Liver (tissue), 9 donors: ENCODE results near the gene CES4A. TPM values are rescaled to one million over a fixed set of nuclear protein-coding genes. Genes with fewer than 3 reads are reported as not detected.

Experiments
- DNase-seq: peaks from one replicate; pipeline ENCODE4 v3.0.0-alpha.2; 2017; ENCODE audit warnings: low spot score
- H3K27ac ChIP-seq, 2 donors: one replicate each; pipeline ENCODE4 v1.7.0; 2013; ENCODE audit warnings: inconsistent platforms in 2 of 2, low read length in 2 of 2, control low read depth in 1 of 2, low read depth in 1 of 2, mild to moderate bottlenecking in 1 of 2
- H3K27me3 ChIP-seq, 4 donors: one replicate each; pipeline versions ENCODE4 v1.6.1 to v1.7.0; 2013; ENCODE audit warnings: low read length in 3 of 4, inconsistent platforms in 1 of 4, mild to moderate bottlenecking in 1 of 4, moderate library complexity in 1 of 4; ENCODE audit not compliant: control insufficient read depth in 4 of 4, insufficient read depth in 4 of 4
- H3K36me3 ChIP-seq, 4 donors: one replicate each; pipeline versions ENCODE4 v1.6.1 to v1.7.0; 2013; ENCODE audit warnings: low read length in 3 of 4, mild to moderate bottlenecking in 3 of 4, low read depth in 1 of 4, moderate library complexity in 1 of 4; ENCODE audit not compliant: control insufficient read depth in 4 of 4, insufficient read depth in 3 of 4
- H3K4me1 ChIP-seq, 4 donors: one replicate each; pipeline versions ENCODE4 v1.6.1 to v1.7.0; 2013; ENCODE audit warnings: low read length in 3 of 4, mild to moderate bottlenecking in 3 of 4, moderate library complexity in 1 of 4; ENCODE audit not compliant: control insufficient read depth in 4 of 4, insufficient read depth in 4 of 4
- H3K4me3 ChIP-seq, 3 donors: one replicate each; pipeline versions ENCODE4 v1.6.1 to v1.7.0; 2013; ENCODE audit warnings: low read length in 3 of 3, control low read depth in 1 of 3, low read depth in 1 of 3, mild to moderate bottlenecking in 1 of 3
- H3K9ac ChIP-seq, 2 donors: one replicate each; pipeline ENCODE4 v1.7.0; 2013; ENCODE audit warnings: low read length in 2 of 2, mild to moderate bottlenecking in 2 of 2, moderate library complexity in 2 of 2, control low read depth in 1 of 2, low read depth in 1 of 2
- H3K9me3 ChIP-seq, 4 donors: one replicate each; pipeline versions ENCODE4 v1.6.1 to v1.7.0; 2013; ENCODE audit warnings: low read length in 3 of 4; ENCODE audit not compliant: control insufficient read depth in 4 of 4
- ATF3 ChIP-seq: IDR thresholded peaks from 2 replicates; pipeline ENCODE4 v1.6.1; 2016; ENCODE audit warnings: antibody characterized with exemption
- EGR1 ChIP-seq, 2 donors: IDR thresholded peaks; 2 replicates each; pipeline ENCODE4 v1.6.1; 2016 to 2018; ENCODE audit warnings: antibody characterized with exemption in 2 of 2, low read depth in 2 of 2
- FOXA2 ChIP-seq: IDR thresholded peaks from 2 replicates; pipeline ENCODE4 v1.6.1; 2016; ENCODE audit warnings: antibody characterized with exemption
- GABPA ChIP-seq, 2 donors: IDR thresholded peaks in 1 of 2; conservative IDR thresholded peaks in 1 of 2; 2 replicates each; pipeline ENCODE4 v1.6.1; 2016; ENCODE audit warnings: antibody characterized with exemption in 2 of 2, mild to moderate bottlenecking in 1 of 2, moderate library complexity in 1 of 2
- HNF4A ChIP-seq, 2 donors: conservative IDR thresholded peaks; 2 replicates each; pipeline ENCODE4 v1.6.1; 2016; ENCODE audit warnings: antibody characterized with exemption in 2 of 2, mild to moderate bottlenecking in 2 of 2
- HNF4G ChIP-seq: IDR thresholded peaks from 2 replicates; pipeline ENCODE4 v1.6.1; 2016; ENCODE audit warnings: antibody characterized with exemption
- JUND ChIP-seq, 2 donors: IDR thresholded peaks; 2 replicates each; pipeline ENCODE4 v1.6.1; 2016; ENCODE audit warnings: antibody characterized with exemption in 2 of 2
- MAX ChIP-seq: IDR thresholded peaks from 2 replicates; pipeline ENCODE4 v1.6.1; 2016; ENCODE audit warnings: antibody characterized with exemption
- NR2F2 ChIP-seq: IDR thresholded peaks from 2 replicates; pipeline ENCODE4 v1.6.1; 2016; ENCODE audit warnings: antibody characterized with exemption
- RAD21 ChIP-seq, 2 donors: IDR thresholded peaks; 2 replicates each; pipeline ENCODE4 v1.6.1; 2016; ENCODE audit warnings: antibody characterized with exemption in 2 of 2, mild to moderate bottlenecking in 2 of 2
- RXRA ChIP-seq, 2 donors: IDR thresholded peaks; 2 replicates each; pipeline ENCODE4 v1.6.1; 2017 to 2018; ENCODE audit warnings: antibody characterized with exemption in 2 of 2, mild to moderate bottlenecking in 1 of 2
- SP1 ChIP-seq: IDR thresholded peaks from 2 replicates; pipeline ENCODE4 v1.6.1; 2018; ENCODE audit warnings: antibody characterized with exemption, mild to moderate bottlenecking
- TAF1 ChIP-seq: conservative IDR thresholded peaks from 2 replicates; pipeline ENCODE4 v1.6.1; 2016; ENCODE audit warnings: antibody characterized with exemption, mild to moderate bottlenecking
- YY1 ChIP-seq: IDR thresholded peaks from 2 replicates; pipeline ENCODE4 v1.6.1; 2016; ENCODE audit warnings: antibody characterized with exemption, mild to moderate bottlenecking
- ZBTB33 ChIP-seq: IDR thresholded peaks from 2 replicates; pipeline ENCODE4 v1.6.1; 2016; ENCODE audit warnings: antibody characterized with exemption
- WGBS: extraction: QIAGEN DNeasy Blood & Tissue Kit; methylation state at CpG from one replicate; pipeline ENCODE4 v1.1.7; 2013; 5-methylcytosine and 5-hydroxymethylcytosine counted together
- polyA plus RNA-seq, 2 donors: library from polyadenylated mRNA; stranded (reverse) in 1 of 2; unstranded in 1 of 2; fragments of 200-250 nt in 1 of 2; fragments of >200 nt in 1 of 2; fragmentation: Nextera tagmentation in 1 of 2; extraction: Ambion mirVana in 1 of 2; gene quantifications; one replicate each; pipeline versions ENCODE4 v1.2.1 to v1.2.3, GENCODE V29; 2013 to 2015
- total RNA-seq, 2 donors: library from RNA; depleted of rRNA; stranded (reverse); fragments of >200 nt; gene quantifications; one replicate each; pipeline ENCODE4 v1.2.3, GENCODE V29; 2014
- TF ChIP-seq, protein P1 (sequence below): IDR thresholded peaks from 2 replicates; pipeline ENCODE4 v1.6.1; 2016; ENCODE audit warnings: antibody characterized with exemption, mild to moderate bottlenecking
- TF ChIP-seq, protein P2 (sequence below): fragments of 150-350 bp; IDR thresholded peaks from 2 replicates; pipeline ENCODE4 v1.5.1; 2017; ENCODE audit warnings: improper control_type of control experiment, low read depth, low read length; ENCODE audit not compliant: missing input control
- donor health status: healthy.
- donor health status: healthy.
- donor health status: healthy.
- donor health status: healthy.
- donor health status: healthy.

CES4A gene
- total and polyA plus RNA-seq, 4 donors = 1.6 to 20.5 (median 11.3) TPM

GRCh38 chr16:66959704-66960161 is 28.7 kb upstream of the CES4A start:
- Histone ChIP-seq H3K36me3 (no peaks in the 10 kb centered on the region), H3K27ac (no peak overlapping the region), H3K4me3 (no peak overlapping the region), H3K9ac (no peak overlapping the region), H3K27me3 (no peaks in the 10 kb centered on the region), H3K9me3 (no peaks in the 10 kb centered on the region), H3K4me1 (peaks cover 17 to 57% (median 47%) of the 10 kb centered on the region in 4 donors)
- no peak for DNase-seq
- no peak for TF ChIP-seq ATF3
- TF ChIP-seq YY1 = no peak
- no peak for TF ChIP-seq GABPA (IDR thresholded peaks at IDR 0.05 in 1 of 2, conservative IDR thresholded peaks at IDR 0.05 in 1 of 2)
- TF ChIP-seq MAX = no peak
- no peak for TF ChIP-seq HNF4G
- no peak for TF ChIP-seq NR2F2
- TF ChIP-seq, protein P1, sequence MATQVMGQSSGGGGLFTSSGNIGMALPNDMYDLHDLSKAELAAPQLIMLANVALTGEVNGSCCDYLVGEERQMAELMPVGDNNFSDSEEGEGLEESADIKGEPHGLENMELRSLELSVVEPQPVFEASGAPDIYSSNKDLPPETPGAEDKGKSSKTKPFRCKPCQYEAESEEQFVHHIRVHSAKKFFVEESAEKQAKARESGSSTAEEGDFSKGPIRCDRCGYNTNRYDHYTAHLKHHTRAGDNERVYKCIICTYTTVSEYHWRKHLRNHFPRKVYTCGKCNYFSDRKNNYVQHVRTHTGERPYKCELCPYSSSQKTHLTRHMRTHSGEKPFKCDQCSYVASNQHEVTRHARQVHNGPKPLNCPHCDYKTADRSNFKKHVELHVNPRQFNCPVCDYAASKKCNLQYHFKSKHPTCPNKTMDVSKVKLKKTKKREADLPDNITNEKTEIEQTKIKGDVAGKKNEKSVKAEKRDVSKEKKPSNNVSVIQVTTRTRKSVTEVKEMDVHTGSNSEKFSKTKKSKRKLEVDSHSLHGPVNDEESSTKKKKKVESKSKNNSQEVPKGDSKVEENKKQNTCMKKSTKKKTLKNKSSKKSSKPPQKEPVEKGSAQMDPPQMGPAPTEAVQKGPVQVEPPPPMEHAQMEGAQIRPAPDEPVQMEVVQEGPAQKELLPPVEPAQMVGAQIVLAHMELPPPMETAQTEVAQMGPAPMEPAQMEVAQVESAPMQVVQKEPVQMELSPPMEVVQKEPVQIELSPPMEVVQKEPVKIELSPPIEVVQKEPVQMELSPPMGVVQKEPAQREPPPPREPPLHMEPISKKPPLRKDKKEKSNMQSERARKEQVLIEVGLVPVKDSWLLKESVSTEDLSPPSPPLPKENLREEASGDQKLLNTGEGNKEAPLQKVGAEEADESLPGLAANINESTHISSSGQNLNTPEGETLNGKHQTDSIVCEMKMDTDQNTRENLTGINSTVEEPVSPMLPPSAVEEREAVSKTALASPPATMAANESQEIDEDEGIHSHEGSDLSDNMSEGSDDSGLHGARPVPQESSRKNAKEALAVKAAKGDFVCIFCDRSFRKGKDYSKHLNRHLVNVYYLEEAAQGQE = no peak
- TF ChIP-seq EGR1 (IDR thresholded peaks at IDR 0.05; ENCODE audit: low read depth in 2 of 2) = no peak
- TF ChIP-seq TAF1 = no peak
- no peak for TF ChIP-seq FOXA2
- TF ChIP-seq HNF4A (conservative IDR thresholded peaks at IDR 0.05) = no peak
- no peak for TF ChIP-seq JUND (IDR thresholded peaks at IDR 0.05)
- TF ChIP-seq RXRA (IDR thresholded peaks at IDR 0.05) = no peak
- TF ChIP-seq RAD21 (IDR thresholded peaks at IDR 0.05) = no peak
- TF ChIP-seq ZBTB33 = no peak
- TF ChIP-seq, protein P2, sequence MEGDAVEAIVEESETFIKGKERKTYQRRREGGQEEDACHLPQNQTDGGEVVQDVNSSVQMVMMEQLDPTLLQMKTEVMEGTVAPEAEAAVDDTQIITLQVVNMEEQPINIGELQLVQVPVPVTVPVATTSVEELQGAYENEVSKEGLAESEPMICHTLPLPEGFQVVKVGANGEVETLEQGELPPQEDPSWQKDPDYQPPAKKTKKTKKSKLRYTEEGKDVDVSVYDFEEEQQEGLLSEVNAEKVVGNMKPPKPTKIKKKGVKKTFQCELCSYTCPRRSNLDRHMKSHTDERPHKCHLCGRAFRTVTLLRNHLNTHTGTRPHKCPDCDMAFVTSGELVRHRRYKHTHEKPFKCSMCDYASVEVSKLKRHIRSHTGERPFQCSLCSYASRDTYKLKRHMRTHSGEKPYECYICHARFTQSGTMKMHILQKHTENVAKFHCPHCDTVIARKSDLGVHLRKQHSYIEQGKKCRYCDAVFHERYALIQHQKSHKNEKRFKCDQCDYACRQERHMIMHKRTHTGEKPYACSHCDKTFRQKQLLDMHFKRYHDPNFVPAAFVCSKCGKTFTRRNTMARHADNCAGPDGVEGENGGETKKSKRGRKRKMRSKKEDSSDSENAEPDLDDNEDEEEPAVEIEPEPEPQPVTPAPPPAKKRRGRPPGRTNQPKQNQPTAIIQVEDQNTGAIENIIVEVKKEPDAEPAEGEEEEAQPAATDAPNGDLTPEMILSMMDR = no peak
- TF ChIP-seq SP1 = no peak
- WGBS = 65% methylated on average over 5 of the region's 5 CpGs

DNA sequence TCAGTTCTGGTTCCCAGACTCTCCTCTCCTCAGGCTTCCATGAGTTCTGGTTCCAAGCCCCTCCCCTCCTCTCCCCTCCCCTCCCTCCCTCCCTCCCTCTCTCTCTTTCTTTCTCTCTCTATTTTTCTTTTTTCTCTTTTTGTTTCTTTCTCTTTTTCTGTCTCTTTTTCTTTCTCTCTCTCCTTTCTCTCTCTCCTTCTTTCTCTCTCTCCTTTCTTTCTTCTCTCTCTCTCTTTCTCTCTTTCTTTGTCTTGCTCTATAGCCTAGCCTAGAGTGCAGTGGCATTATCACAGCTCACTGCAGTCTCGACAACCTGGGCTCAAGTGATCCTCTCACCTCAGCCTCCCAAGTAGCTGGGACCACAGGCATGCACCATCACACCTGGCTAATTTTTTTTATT is 28.1 kb upstream of the CES4A start:
- no peaks in the 10 kb centered on the region for H3K27me3 ChIP-seq
- H3K4me3 ChIP-seq = no peak overlapping the region
- H3K36me3 ChIP-seq = no peaks in the 10 kb centered on the region
- DNase-seq = no peak
- no peak overlapping the region for H3K9ac ChIP-seq
- H3K9me3 ChIP-seq = no peaks in the 10 kb centered on the region
- peaks cover 18 to 60% (median 47%) of the 10 kb centered on the region in 4 donors for H3K4me1 ChIP-seq
- TF ChIP-seq JUND (IDR thresholded peaks at IDR 0.05) (no peak), NR2F2 (no peak)
- H3K27ac ChIP-seq = no peak overlapping the region
- 94% methylated on average over 1 of the region's 1 CpG for WGBS
